Erythroblast (primary cell): Measurements from ENCODE around the gene IFIT2.

Experiments used
- DNase-seq, 2 experiments: peaks; one replicate each; lab custom pipeline; 2025; lab: John Stamatoyannopoulos, UW
- GATA1 ChIP-seq: IDR thresholded peaks from 2 replicates; pipeline ENCODE4 v1.6.1; 2011; ENCODE audit warnings: low read depth, mild to moderate bottlenecking, control low read depth, low read length, moderate library complexity
- POLR2A ChIP-seq: IDR thresholded peaks from 2 replicates; pipeline ENCODE4 v1.6.1; 2011; ENCODE audit warnings: mild to moderate bottlenecking, low read length

Gene IFIT2

DNA sequence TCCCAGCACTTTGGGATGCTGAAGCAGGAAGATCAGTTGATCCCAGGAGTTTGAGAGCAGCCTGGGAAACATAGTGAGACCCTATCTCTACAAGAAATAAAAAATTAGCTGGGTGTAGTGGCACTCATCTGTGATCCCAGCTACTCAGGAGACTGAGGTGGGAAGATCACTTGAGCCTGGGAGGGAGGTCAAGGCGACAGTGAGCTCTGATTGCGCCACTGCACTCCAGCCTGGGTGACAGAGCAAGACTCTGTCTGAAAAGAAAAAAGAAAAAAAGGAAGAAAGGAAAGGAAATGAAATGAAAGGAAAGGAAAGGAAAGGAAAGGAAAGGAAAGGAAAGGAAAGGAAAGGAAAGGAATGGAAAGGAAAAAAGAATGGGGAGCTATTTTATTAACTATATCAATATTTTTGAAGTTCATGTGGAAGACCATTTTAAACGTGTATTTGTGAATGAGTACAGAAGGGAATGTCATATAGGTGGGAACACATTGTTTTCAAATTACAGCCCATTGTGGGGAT lies 7.1 kb upstream of the IFIT2 start:
- TF ChIP-seq POLR2A (no peak), GATA1 (no peak)
- DNase-seq = no peak

DNA sequence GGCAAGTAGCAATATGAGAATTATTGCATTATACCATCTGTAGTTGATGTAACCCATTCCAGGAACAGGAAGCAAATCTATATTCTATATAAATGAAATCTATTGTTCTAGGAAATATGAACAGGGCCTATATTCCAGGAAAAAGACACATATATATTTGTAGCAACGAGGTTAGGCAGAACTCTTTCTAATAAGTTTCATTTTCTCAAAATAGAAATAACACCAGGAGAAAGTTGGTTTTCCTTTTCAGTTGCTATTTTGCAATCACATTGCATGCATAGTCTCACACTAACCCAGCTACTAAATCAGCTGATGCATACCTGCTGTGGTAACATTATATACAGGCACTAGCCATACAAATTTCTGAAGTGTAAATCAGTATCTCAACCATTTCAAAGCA lies 6.2 kb upstream of the IFIT2 start:
- DNase-seq = no peak
- TF ChIP-seq GATA1 = no peak
- no peak for TF ChIP-seq POLR2A

- DNase-seq = no peak
- no peak for TF ChIP-seq POLR2A
- no peak for TF ChIP-seq GATA1
Observed at GRCh38 chr10:89296220-89296648, 5.6 kb upstream of the IFIT2 start.

DNA sequence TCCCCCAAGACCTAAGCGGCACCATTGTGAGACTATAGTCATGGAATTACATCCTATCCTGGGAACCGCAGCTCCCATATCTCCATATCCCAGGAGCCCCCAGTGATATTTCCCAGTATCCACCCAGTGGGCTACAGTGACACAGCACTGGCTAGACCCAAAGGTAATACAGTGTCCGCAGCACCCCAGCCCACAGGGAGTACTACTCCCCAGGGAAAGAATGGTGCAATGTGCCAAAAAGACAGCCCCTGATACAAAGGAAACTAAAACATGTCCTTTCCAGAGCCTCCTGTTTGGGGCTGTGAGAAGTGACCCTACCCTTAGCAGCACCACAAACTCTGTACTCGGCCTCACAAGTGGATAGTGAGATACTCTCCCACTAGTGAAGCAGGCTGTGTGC lies 4.5 kb upstream of the IFIT2 start:
- no peak for DNase-seq
- TF ChIP-seq GATA1 (no peak), POLR2A (no peak)

DNA sequence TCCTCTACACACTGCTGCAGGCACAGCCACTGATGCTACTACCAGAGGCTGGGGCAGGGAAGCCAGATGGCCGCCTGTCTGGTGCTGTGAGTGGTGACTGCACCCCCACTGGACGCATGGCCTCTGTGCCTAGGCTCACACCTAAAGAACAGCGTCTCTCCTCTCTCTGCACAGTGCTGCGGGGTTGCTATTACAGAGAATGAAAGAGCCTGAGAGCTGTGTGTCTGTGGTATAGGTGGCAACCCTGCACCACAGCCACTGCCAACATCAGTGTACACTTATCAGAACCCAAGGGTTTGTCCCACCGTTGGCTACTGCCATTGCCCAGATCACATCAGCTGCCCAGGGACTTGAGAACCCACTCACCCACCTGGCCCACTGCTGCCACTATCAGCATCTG lies 4.1 kb upstream of the IFIT2 start:
- TF ChIP-seq POLR2A = no peak
- no peak for TF ChIP-seq GATA1
- DNase-seq = no peak

- TF ChIP-seq POLR2A (no peak), GATA1 (no peak)
- DNase-seq = no peak
Observed at GRCh38 chr10:89299031-89299430, 2.8 kb upstream of the IFIT2 start.

GRCh38 chr10:89301232-89301631 lies 614 bp upstream of the IFIT2 start:
- DNase-seq = peak; percentile 48 to 70
- TF ChIP-seq POLR2A (no peak), GATA1 (no peak)

DNA sequence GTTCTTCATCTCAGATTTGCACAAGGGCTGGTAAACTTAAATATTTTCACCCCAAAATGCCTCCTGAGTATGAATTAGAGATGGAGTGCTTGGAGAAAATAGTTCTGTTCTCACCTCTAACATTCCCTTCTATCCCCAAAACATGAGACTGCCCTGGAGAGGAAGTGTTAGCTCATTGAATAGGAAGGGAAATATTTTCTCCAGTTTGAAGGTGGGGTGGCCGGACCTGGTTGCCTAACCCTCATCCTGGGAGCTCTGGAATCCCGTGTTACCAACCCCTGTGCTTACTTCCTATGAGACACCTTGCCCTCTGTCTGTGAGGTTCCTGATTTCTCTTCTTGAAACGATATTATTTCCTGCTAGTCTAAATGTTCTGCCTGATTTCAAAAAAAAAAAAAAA lies 779 bp downstream of the IFIT2 start:
- DNase-seq = no peak
- TF ChIP-seq GATA1 = no peak
- TF ChIP-seq POLR2A = no peak

DNA sequence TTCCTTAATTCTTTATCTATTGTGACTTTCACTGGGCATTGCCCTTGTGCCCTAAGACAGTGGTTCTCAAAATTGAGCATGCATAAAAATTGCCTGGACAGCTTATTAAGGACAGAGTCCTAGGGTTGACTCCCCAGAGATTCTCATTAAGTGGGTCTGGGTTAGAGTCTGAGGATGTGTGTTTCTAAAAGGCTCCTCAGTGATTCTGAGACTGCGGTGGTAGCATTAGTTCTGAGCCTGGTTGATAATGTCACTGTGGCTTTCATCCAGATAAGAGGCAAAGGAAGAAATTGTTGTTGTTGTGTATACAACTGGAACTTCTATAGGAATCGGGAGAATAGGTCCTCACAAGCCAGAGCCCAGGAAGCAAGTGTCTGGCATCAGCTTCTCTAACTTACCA lies 1.3 kb downstream of the IFIT2 start:
- no peak for TF ChIP-seq GATA1
- no peak for TF ChIP-seq POLR2A
- no peak for DNase-seq

DNA sequence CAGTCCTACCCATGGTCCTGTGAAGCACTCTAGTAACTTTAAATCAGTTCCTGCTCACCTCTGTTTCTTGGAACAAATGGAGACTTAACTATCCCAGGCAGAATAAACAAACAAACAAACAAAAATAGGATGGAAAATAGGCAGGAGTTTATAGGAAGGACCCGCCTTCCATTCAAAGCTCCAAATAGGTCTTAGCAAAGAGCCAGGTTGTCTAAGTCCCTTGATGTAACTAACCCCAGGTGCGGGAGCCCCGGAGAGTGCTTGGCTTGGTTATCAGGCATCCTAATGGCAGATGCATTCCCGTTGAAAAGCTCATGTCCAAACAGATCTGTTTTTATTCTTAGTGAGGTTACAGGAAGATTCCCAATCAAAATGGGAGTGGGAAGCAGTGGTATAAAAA lies 2.2 kb downstream of the IFIT2 start:
- no peak for DNase-seq
- no peak for TF ChIP-seq GATA1
- no peak for TF ChIP-seq POLR2A

- no peak for TF ChIP-seq POLR2A
- no peak for TF ChIP-seq GATA1
- DNase-seq = no peak
Observed at GRCh38 chr10:89304446-89304845, 2.6 kb downstream of the IFIT2 start.

- TF ChIP-seq GATA1 (no peak), POLR2A (no peak)
- no peak for DNase-seq
Observed at GRCh38 chr10:89304925-89305324, 3.1 kb downstream of the IFIT2 start.

- DNase-seq = no peak
- TF ChIP-seq GATA1 = no peak
- no peak for TF ChIP-seq POLR2A
Observed at GRCh38 chr10:89305766-89306433, 4.1 kb downstream of the IFIT2 start.

GRCh38 chr10:89306434-89307268 lies 4.8 kb downstream of the IFIT2 start:
- no peak for DNase-seq
- TF ChIP-seq GATA1 = no peak
- no peak for TF ChIP-seq POLR2A

DNA sequence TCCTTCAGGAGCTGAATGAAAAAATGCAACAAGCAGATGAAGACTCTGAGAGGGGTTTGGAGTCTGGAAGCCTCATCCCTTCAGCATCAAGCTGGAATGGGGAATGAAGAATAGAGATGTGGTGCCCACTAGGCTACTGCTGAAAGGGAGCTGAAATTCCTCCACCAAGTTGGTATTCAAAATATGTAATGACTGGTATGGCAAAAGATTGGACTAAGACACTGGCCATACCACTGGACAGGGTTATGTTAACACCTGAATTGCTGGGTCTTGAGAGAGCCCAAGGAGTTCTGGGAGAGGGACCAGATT lies 5.4 kb downstream of the IFIT2 start:
- no peak for DNase-seq
- TF ChIP-seq GATA1 = no peak
- no peak for TF ChIP-seq POLR2A

DNA sequence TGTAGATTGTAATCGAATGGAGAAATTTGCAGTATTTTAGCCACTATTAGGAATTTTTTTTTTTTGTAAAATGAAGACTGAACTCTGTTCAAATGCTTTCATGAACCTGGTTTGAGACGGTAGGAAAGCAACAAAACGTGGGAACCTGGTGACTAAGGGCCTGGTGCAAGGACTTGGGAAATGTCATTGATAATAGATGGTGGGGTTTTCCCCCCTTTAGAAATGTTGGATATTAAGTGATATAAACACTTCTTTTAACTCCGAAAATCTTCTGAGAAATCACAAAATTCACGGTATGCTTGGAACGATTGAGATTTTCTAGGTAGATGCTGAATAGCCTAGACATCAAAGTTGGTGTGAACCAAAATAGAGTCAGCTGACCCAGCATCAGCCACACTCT lies 6.4 kb downstream of the IFIT2 start:
- no peak for DNase-seq
- TF ChIP-seq POLR2A = no peak
- no peak for TF ChIP-seq GATA1
